GM12865 (cell line): ENCODE data around the gene VIPR2.

Experiments
- DNase-seq: peaks from one replicate; pipeline ENCODE4 v3.0.0; 2010; ENCODE audit warnings: low read depth
- H3K4me3 ChIP-seq: 2 replicates; pipeline ENCODE4 v1.5.1; 2011; ENCODE audit warnings: mild to moderate bottlenecking, low read depth, low read length, control low read depth
- CTCF ChIP-seq: IDR thresholded peaks from 2 replicates; pipeline ENCODE4 v1.5.1; 2011; ENCODE audit warnings: low read length, control low read depth, low read depth, inconsistent platforms; ENCODE audit not compliant: insufficient read depth; ENCODE audit errors: missing control alignments

VIPR2 gene

GRCh38 chr7:159140170-159140910 is 4.3 kb downstream of the VIPR2 start:
- DNase-seq = no peak
- no peak overlapping the region for H3K4me3 ChIP-seq
- no peak for TF ChIP-seq CTCF

- H3K4me3 ChIP-seq = no peak overlapping the region
- no peak for TF ChIP-seq CTCF
- no peak for DNase-seq
Measured at GRCh38 chr7:159139639-159140038, 5.0 kb downstream of the VIPR2 start.

GRCh38 chr7:159139202-159139601 is 5.5 kb downstream of the VIPR2 start:
- no peak for DNase-seq
- H3K4me3 ChIP-seq = no peak overlapping the region
- TF ChIP-seq CTCF = no peak

- no peak for TF ChIP-seq CTCF
- no peak for DNase-seq
- no peak overlapping the region for H3K4me3 ChIP-seq
Measured at GRCh38 chr7:159138508-159138907, 6.2 kb downstream of the VIPR2 start.

- no peak for TF ChIP-seq CTCF
- H3K4me3 ChIP-seq = no peak overlapping the region
- DNase-seq = no peak
Measured at GRCh38 chr7:159137906-159138305, 6.8 kb downstream of the VIPR2 start.

GRCh38 chr7:159136846-159137245 is 7.8 kb downstream of the VIPR2 start:
- TF ChIP-seq CTCF = no peak
- no peak overlapping the region for H3K4me3 ChIP-seq

GRCh38 chr7:159136442-159136841 is 8.2 kb downstream of the VIPR2 start:
- no peak overlapping the region for H3K4me3 ChIP-seq
- no peak for DNase-seq
- TF ChIP-seq CTCF = no peak

More at GRCh38 chr7:159136846-159137245, 7.8 kb downstream of the VIPR2 start:
- no peak for DNase-seq
